ENCODE results near the gene ZNF784. TPM values are rescaled to one million over a fixed set of nuclear protein-coding genes. Genes with fewer than 3 reads are reported as not detected.

Gene ZNF784
- total and polyA plus RNA-seq, 2 of the 13 experiments (the other 11 are each of a cell fraction or from before 2014, with no cell fraction given), result 4.1 to 4.2 TPM

DNA sequence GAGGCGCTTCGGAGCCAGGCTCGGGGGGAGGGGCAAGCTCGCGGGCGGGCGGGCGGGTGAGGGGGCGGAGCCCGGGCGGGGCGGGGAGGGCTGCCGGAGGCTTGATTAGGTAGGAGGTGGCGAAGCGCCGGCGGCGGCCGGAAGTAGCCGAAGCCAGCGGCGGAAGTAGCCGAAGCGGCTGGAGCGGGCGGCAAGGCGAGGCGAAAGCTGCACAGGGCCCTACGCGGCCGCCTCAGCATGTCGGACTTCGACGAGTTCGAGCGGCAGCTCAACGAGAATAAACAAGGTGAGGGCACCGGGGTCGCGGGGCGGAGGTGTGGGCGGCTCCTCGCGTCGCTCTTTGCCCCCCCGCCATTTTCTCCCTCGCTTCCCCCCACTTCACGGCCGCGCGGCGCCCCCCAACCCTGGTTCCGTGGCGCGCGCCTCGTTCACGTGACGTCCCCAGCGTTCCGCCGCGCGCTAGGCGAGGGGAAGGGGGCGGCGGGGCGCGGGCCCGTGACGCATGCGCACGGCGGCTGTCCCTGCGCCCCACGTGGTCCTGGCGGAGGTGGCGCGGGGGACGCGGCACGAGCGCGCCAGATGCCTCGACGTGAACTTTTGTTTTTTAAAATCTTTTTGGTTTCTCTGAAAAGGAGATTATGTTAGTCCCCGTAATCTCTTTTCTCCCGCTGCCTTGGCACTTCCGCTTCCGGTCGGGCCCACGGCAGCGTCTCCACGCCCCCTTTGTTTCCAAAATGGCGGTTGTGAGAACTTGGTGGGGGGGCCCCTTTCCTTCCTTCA is 30.7 kb upstream of the ZNF784 start, which contains the start of gene U2AF2 (continued):
- TF ChIP-seq ZNF740 (CRISPR knock-in tag; IDR thresholded peaks at IDR 0.05) (peak; percentile 96; the same call in 1 of the 2 replicates), KAT7 (CRISPR knock-in tag; IDR thresholded peaks at IDR 0.05; ENCODE audit: borderline replicate concordance) (peak; percentile 62; the same call in 1 of the 2 replicates), ZNF512 (CRISPR knock-in tag; IDR thresholded peaks at IDR 0.05) (no peak), ZNF800 (CRISPR knock-in tag; IDR thresholded peaks at IDR 0.05) (no peak), ZNF883 (CRISPR knock-in tag; IDR thresholded peaks at IDR 0.05; ENCODE audit: not compliant biosample characterization) (peak; percentile 45), BRD4 (CRISPR knock-in tag; IDR thresholded peaks at IDR 0.05) (no peak), ZNF253 (CRISPR knock-in tag; IDR thresholded peaks at IDR 0.05; ENCODE audit: borderline replicate concordance) (peak; percentile 56; the same call in 1 of the 2 replicates), RERE (CRISPR knock-in tag; IDR thresholded peaks at IDR 0.05; ENCODE audit: low read depth) (no peak), ZNF121 (CRISPR knock-in tag; IDR thresholded peaks at IDR 0.05) (no peak)
- TF ChIP-seq, protein P1, sequence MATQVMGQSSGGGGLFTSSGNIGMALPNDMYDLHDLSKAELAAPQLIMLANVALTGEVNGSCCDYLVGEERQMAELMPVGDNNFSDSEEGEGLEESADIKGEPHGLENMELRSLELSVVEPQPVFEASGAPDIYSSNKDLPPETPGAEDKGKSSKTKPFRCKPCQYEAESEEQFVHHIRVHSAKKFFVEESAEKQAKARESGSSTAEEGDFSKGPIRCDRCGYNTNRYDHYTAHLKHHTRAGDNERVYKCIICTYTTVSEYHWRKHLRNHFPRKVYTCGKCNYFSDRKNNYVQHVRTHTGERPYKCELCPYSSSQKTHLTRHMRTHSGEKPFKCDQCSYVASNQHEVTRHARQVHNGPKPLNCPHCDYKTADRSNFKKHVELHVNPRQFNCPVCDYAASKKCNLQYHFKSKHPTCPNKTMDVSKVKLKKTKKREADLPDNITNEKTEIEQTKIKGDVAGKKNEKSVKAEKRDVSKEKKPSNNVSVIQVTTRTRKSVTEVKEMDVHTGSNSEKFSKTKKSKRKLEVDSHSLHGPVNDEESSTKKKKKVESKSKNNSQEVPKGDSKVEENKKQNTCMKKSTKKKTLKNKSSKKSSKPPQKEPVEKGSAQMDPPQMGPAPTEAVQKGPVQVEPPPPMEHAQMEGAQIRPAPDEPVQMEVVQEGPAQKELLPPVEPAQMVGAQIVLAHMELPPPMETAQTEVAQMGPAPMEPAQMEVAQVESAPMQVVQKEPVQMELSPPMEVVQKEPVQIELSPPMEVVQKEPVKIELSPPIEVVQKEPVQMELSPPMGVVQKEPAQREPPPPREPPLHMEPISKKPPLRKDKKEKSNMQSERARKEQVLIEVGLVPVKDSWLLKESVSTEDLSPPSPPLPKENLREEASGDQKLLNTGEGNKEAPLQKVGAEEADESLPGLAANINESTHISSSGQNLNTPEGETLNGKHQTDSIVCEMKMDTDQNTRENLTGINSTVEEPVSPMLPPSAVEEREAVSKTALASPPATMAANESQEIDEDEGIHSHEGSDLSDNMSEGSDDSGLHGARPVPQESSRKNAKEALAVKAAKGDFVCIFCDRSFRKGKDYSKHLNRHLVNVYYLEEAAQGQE (IDR thresholded peaks at IDR 0.05; ENCODE audit: borderline replicate concordance in 1 of 2, low read depth in 1 of 2, low read length in 2 of 2), result peak in 1 of 2 experiments; percentile 19; a peak in 1 of 4 replicates

Data from HepG2 (cell line).